Progenitor cell of endocrine pancreas (in vitro differentiated cells): ENCODE data around the gene GRM3. TPM values are rescaled to one million over a fixed set of nuclear protein-coding genes. Genes with fewer than 3 reads are reported as not detected.
"Not testable (repeated sequence)": the region's sequence is repeated elsewhere in the genome, so short reads cannot be mapped to it uniquely, and the experiment has no call there.

Source experiments
- DNase-seq: peaks from one replicate; pipeline ENCODE4 v3.0.0; 2021; ENCODE audit warnings: low spot score; ENCODE audit not compliant: unreplicated experiment
- H3K27ac Mint-ChIP-seq: 2 replicates; pipeline ENCODE4 v1.8.0; 2021; ENCODE audit warnings: mild to moderate bottlenecking, moderate library complexity, mixed read lengths
- H3K27me3 Mint-ChIP-seq: 2 replicates; pipeline ENCODE4 v1.8.0; 2021; ENCODE audit warnings: mixed read lengths
- H3K36me3 Mint-ChIP-seq: 2 replicates; pipeline ENCODE4 v1.8.0; 2022; ENCODE audit warnings: mixed read lengths; ENCODE audit not compliant: insufficient read depth
- H3K4me1 Mint-ChIP-seq: 2 replicates; pipeline ENCODE4 v1.8.0; 2021; ENCODE audit warnings: low read depth, mixed read lengths
- H3K4me3 Mint-ChIP-seq: 2 replicates; pipeline ENCODE4 v1.8.0; 2021; ENCODE audit warnings: low read depth, mild to moderate bottlenecking, moderate library complexity, mixed read lengths
- H3K9me3 Mint-ChIP-seq: 2 replicates; pipeline ENCODE4 v1.8.0; 2021; ENCODE audit warnings: low read depth, mixed read lengths
- long read RNA-seq: library from polyadenylated mRNA; unstranded; transcript quantifications from one replicate; pipeline ENCODE4 v2.0.0, GENCODE V29; 2020
- total RNA-seq: library from RNA; stranded (reverse); gene quantifications from 2 replicates; pipeline ENCODE4 v1.2.1, GENCODE V29; 2021
- TF ChIP-seq, protein P1 (sequence below): fragments of 200-600 bp; sonication (generic); IDR thresholded peaks from one replicate; pipeline ENCODE4 v1.5.0; 2021; ENCODE audit warnings: antibody characterized with exemption, mild to moderate bottlenecking; ENCODE audit not compliant: unreplicated experiment

Gene GRM3
- 0.98 and 1.4 TPM in 2 replicates for total RNA-seq
- long read RNA-seq, full-length matches to known transcripts, result 5 of 8 reads
- long read RNA-seq, partial matches to known transcripts, result 1 of 8 reads
- long read RNA-seq, other reads (novel, unspliced or antisense), result 2 of 8 reads

DNA sequence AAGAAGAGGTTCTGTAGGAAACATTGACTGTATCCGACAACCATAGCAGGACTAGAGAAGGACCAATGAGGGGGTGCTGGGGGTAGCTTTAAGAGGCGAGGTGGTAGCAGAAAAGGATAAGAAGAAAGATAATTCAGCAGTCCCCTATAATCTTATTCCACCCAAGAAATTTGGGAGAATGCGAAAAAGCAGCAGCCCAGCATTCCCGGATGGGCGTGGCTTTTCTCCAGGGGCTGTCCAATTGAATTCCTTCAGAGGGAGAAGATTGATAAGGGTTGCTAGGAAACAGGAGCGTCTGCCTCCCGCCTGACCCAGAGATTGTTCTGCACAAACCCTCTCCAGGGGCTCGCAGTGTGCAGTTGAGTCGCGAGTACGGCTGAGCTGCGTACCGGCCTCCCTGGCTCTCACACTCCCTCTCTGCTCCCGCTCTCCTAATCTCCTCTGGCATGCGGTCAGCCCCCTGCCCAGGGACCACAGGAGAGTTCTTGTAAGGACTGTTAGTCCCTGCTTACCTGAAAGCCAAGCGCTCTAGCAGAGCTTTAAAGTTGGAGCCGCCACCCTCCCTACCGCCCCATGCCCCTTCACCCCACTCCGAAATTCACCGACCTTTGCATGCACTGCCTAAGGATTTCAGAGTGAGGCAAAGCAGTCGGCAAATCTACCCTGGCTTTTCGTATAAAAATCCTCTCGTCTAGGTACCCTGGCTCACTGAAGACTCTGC is at the start of gene GRM3:
GRM3 (plus strand) TSS at position 349 of the 721 bp plus-strand sequence. CDS start 121,237 bp downstream, outside the sequence.
- Mint-ChIP-seq H3K36me3 (no peaks in the 10 kb centered on the region), H3K27ac (peak within 1 kb of the TSS; percentile 82)

DNA sequence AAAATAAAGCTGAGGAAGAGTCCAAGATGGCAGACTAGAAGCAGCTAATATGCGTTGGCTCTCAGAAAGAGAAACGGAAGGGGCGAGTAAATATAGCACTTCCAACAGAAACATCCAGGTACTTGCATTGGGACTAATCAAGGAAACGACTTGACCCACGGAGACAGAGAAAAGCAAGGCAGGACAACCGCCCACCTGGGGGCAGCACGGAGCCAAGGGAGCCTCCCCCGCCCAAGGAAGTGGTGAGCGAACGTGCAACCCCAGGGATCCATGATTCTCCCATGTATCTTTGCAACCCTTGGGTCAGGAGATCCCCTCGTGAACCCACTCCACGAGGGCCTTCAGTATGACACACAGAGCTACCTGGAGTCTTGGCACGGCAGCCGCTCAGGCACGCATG is 45.4 kb upstream of the GRM3 start:
- peaks cover 3% of the 10 kb centered on the region for H3K4me1 Mint-ChIP-seq
- TF ChIP-seq, protein P1, sequence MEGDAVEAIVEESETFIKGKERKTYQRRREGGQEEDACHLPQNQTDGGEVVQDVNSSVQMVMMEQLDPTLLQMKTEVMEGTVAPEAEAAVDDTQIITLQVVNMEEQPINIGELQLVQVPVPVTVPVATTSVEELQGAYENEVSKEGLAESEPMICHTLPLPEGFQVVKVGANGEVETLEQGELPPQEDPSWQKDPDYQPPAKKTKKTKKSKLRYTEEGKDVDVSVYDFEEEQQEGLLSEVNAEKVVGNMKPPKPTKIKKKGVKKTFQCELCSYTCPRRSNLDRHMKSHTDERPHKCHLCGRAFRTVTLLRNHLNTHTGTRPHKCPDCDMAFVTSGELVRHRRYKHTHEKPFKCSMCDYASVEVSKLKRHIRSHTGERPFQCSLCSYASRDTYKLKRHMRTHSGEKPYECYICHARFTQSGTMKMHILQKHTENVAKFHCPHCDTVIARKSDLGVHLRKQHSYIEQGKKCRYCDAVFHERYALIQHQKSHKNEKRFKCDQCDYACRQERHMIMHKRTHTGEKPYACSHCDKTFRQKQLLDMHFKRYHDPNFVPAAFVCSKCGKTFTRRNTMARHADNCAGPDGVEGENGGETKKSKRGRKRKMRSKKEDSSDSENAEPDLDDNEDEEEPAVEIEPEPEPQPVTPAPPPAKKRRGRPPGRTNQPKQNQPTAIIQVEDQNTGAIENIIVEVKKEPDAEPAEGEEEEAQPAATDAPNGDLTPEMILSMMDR, result peak; percentile 35
- H3K27me3 Mint-ChIP-seq, result peaks cover 3% of the 10 kb centered on the region
- no peak for DNase-seq
- no peak overlapping the region for H3K4me3 Mint-ChIP-seq
- no peaks in the 10 kb centered on the region for H3K9me3 Mint-ChIP-seq
- H3K27ac Mint-ChIP-seq, result no peak overlapping the region
- H3K36me3 Mint-ChIP-seq, result no peaks in the 10 kb centered on the region

More for the DNA sequence above, at the start of gene GRM3:
- Mint-ChIP-seq H3K4me3 (peak within 1 kb of the TSS; percentile 65), H3K27me3 (peaks cover 48% of the 10 kb centered on the region), H3K9me3 (no peaks in the 10 kb centered on the region), H3K4me1 (peaks cover 16% of the 10 kb centered on the region)
- TF ChIP-seq, protein P1, result no peak
- DNase-seq, result peak; percentile 23

DNA sequence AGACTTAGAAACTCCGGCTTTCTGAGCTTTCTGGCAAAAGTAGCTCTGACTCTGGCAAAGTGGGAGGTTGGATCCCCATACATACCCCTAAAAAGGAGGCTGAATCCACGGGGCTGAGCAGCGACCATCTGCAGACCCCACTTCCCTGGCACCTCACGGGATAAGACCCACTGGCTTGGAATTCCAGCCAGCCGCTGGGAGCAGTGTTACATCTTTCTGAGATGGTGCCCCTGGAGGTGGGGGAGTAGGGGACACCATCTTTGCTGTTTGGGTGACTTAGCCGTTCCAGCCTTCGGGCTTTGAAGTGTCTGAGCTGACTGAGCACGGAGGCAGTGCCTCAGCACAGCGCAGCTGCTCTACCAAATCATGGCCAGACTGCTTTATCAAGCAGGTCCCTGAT is 45.0 kb upstream of the GRM3 start:
- no peak overlapping the region for H3K4me3 Mint-ChIP-seq

DNA sequence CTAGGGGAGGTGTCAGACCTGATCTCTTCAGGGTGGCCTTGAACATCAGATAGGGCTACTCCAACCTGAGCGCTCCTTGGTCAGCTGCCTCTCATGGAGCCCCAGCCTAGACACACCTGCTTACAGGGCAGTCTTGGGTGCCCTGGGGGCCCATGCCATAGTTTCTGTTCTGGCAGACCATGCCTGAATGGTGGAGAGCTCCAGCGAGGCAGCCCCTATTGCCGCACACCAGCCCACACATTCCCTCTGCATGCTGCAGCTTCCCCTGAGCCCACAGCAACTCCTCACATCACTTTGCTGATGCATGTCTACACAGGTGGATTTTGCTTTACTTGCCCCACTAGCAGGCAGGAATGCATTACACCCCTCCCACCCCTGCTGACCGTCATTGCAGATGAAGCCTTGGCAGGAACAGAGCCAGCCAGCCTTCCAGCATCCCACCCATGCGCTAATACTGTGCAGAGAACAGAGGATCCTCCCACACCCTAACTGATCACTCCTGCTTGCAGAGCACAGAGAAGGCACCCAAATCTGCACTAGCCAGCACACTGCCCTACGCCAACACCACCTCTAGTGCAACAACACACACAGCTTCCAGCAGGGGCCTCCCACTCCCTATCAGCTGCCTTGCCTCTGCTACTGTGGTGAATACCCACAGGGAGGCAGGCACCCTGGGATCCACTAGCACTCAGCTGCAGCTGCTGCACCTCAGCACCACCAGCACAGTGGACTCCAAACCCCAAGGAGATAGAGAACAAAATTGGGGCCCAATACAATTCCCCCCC is 43.0 kb upstream of the GRM3 start:
- peaks cover 3% of the 10 kb centered on the region for H3K4me1 Mint-ChIP-seq
- peaks cover 3% of the 10 kb centered on the region for H3K27me3 Mint-ChIP-seq
- TF ChIP-seq, protein P1, result peak; percentile 45
- peaks cover 4% of the 10 kb centered on the region for H3K9me3 Mint-ChIP-seq
- H3K27ac Mint-ChIP-seq, result no peak overlapping the region
- H3K4me3 Mint-ChIP-seq, result no peak overlapping the region
- no peaks in the 10 kb centered on the region for H3K36me3 Mint-ChIP-seq
- no peak for DNase-seq

More for the DNA sequence above, 45.0 kb upstream of the GRM3 start:
- H3K27me3 Mint-ChIP-seq, result peaks cover 3% of the 10 kb centered on the region
- no peaks in the 10 kb centered on the region for H3K36me3 Mint-ChIP-seq
- peaks cover 4% of the 10 kb centered on the region for H3K9me3 Mint-ChIP-seq
- no peak overlapping the region for H3K27ac Mint-ChIP-seq
- DNase-seq, result no peak
- peaks cover 3% of the 10 kb centered on the region for H3K4me1 Mint-ChIP-seq
- TF ChIP-seq, protein P1, result no peak

DNA sequence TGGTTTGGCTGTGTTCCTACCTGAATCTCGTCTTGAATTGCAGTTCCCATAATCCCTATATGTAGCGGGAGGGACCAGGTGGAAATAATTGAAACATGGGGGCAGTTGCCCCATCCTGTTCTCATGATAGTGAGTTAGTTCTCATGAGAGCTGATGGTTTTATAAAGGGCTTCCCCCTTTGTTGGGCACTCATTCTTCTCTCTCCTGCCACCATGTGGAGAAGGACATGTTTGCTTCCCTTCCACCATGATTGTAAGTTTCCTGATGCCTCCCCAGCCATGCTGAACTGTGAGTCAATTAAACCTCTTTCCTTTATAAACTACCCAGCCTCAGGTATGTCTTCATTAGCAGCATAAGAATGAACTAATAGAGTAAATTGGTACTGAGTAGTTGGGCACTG is 28.0 kb upstream of the GRM3 start:
- TF ChIP-seq, protein P1, result peak; percentile 25
- not testable (repeated sequence) for H3K27ac Mint-ChIP-seq, H3K4me1 Mint-ChIP-seq, H3K27me3 Mint-ChIP-seq, H3K4me3 Mint-ChIP-seq, DNase-seq, H3K9me3 Mint-ChIP-seq, H3K36me3 Mint-ChIP-seq
